ENCODE results near the gene PTH2R. TPM values are rescaled to one million over a fixed set of nuclear protein-coding genes. Genes with fewer than 3 reads are reported as not detected.
"Not testable (repeated sequence)": the region's sequence is repeated elsewhere in the genome, so short reads cannot be mapped to it uniquely, and the experiment has no call there.

PTH2R gene
- total RNA-seq, 1 donor from 2014 or later: not detected

GRCh38 chr2:208492069-208492468 is 85.5 kb downstream of the PTH2R start:
- TF ChIP-seq, protein P1, sequence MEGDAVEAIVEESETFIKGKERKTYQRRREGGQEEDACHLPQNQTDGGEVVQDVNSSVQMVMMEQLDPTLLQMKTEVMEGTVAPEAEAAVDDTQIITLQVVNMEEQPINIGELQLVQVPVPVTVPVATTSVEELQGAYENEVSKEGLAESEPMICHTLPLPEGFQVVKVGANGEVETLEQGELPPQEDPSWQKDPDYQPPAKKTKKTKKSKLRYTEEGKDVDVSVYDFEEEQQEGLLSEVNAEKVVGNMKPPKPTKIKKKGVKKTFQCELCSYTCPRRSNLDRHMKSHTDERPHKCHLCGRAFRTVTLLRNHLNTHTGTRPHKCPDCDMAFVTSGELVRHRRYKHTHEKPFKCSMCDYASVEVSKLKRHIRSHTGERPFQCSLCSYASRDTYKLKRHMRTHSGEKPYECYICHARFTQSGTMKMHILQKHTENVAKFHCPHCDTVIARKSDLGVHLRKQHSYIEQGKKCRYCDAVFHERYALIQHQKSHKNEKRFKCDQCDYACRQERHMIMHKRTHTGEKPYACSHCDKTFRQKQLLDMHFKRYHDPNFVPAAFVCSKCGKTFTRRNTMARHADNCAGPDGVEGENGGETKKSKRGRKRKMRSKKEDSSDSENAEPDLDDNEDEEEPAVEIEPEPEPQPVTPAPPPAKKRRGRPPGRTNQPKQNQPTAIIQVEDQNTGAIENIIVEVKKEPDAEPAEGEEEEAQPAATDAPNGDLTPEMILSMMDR (IDR thresholded peaks at IDR 0.05; ENCODE audit: insufficient read depth, low read length, poor library complexity, severe bottlenecking): no peak
- no peaks in the 10 kb centered on the region for H3K27me3 ChIP-seq (ENCODE audit: control insufficient read depth, insufficient read depth, low read length)
- no peak for DNase-seq (ENCODE audit: low read depth)
- no peak overlapping the region for H3K4me3 ChIP-seq (ENCODE audit: low read depth, low read length)
- no peaks in the 10 kb centered on the region for H3K36me3 ChIP-seq (ENCODE audit: control insufficient read depth, insufficient read depth, low read length)

DNA sequence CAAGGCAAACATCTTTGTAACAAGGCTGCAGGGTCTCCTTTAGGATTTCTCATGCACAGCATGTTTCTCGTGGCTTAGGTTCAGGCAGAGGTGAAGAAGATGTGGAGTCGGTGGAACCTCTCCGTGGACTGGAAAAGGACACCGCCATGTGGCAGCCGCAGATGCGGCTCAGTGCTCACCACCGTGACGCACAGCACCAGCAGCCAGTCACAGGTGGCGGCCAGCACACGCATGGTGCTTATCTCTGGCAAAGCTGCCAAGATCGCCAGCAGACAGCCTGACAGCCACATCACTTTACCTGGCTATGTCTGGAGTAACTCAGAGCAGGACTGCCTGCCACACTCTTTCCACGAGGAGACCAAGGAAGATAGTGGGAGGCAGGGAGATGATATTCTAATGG is 86.6 kb downstream of the PTH2R start:
- TF ChIP-seq, protein P1 (IDR thresholded peaks at IDR 0.05; ENCODE audit: insufficient read depth, low read length, poor library complexity, severe bottlenecking): no peak
- Histone ChIP-seq H3K27me3 (ENCODE audit: control insufficient read depth, insufficient read depth, low read length) (no peaks in the 10 kb centered on the region), H3K4me3 (ENCODE audit: low read depth, low read length) (no peak overlapping the region), H3K36me3 (ENCODE audit: control insufficient read depth, insufficient read depth, low read length) (no peaks in the 10 kb centered on the region)
- no peak for DNase-seq (ENCODE audit: low read depth)

DNA sequence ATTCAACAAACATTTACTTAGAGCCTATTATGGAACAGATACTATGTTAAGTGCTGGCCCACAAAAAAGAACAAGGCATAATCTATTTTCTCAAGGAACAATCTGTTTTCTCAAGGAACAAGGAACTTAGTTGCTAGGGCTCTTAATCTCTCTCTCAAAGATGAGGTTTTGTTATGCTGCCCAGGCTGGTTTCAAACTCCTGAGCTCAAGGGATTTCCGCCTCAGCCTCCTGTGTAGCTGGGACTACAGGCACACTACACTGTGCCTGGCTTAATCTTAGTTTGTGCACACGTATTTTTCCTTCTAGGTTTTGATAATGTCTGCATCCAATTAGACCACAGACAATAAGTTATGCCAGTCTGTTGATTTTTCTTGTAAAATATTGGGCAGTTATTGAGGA is 89.5 kb downstream of the PTH2R start:
- no peaks in the 10 kb centered on the region for H3K27me3 ChIP-seq (ENCODE audit: control insufficient read depth, insufficient read depth, low read length)
- H3K36me3 ChIP-seq (ENCODE audit: control insufficient read depth, insufficient read depth, low read length): no peaks in the 10 kb centered on the region
- TF ChIP-seq, protein P1 (IDR thresholded peaks at IDR 0.05; ENCODE audit: insufficient read depth, low read length, poor library complexity, severe bottlenecking): no peak
- DNase-seq (ENCODE audit: low read depth): no peak
- no peak overlapping the region for H3K4me3 ChIP-seq (ENCODE audit: low read depth, low read length)

GRCh38 chr2:208501206-208501605 is 94.6 kb downstream of the PTH2R start:
- no peak for DNase-seq (ENCODE audit: low read depth)
- Histone ChIP-seq H3K4me3 (ENCODE audit: low read depth, low read length) (no peak overlapping the region), H3K36me3 (ENCODE audit: control insufficient read depth, insufficient read depth, low read length) (no peaks in the 10 kb centered on the region), H3K27me3 (ENCODE audit: control insufficient read depth, insufficient read depth, low read length) (no peaks in the 10 kb centered on the region)
- TF ChIP-seq, protein P1 (IDR thresholded peaks at IDR 0.05; ENCODE audit: insufficient read depth, low read length, poor library complexity, severe bottlenecking): no peak

GRCh38 chr2:208502288-208502687 is 95.7 kb downstream of the PTH2R start:
- no peaks in the 10 kb centered on the region for H3K36me3 ChIP-seq (ENCODE audit: control insufficient read depth, insufficient read depth, low read length)
- no peak for DNase-seq (ENCODE audit: low read depth)
- H3K27me3 ChIP-seq (ENCODE audit: control insufficient read depth, insufficient read depth, low read length): no peaks in the 10 kb centered on the region
- H3K4me3 ChIP-seq (ENCODE audit: low read depth, low read length): no peak overlapping the region
- TF ChIP-seq, protein P1 (IDR thresholded peaks at IDR 0.05; ENCODE audit: insufficient read depth, low read length, poor library complexity, severe bottlenecking): no peak

- not testable (repeated sequence) for H3K4me3 ChIP-seq (ENCODE audit: low read depth, low read length); DNase-seq (ENCODE audit: low read depth); H3K27me3 ChIP-seq (ENCODE audit: control insufficient read depth, insufficient read depth, low read length); H3K36me3 ChIP-seq (ENCODE audit: control insufficient read depth, insufficient read depth, low read length)
Measured at GRCh38 chr2:208505365-208505764, 98.8 kb downstream of the PTH2R start.
